GM19452 (cell line): ENCODE data around the gene NAIP.
"Not testable (repeated sequence)": the region's sequence is repeated elsewhere in the genome, so short reads cannot be mapped to it uniquely, and the experiment has no call there.

ENCODE experiments used
- ATAC-seq: cut with Tn5 transposase; IDR thresholded peaks from one replicate; pipeline ENCODE4 v1.9.1; 2021; ENCODE audit not compliant: unreplicated experiment

Gene NAIP

DNA sequence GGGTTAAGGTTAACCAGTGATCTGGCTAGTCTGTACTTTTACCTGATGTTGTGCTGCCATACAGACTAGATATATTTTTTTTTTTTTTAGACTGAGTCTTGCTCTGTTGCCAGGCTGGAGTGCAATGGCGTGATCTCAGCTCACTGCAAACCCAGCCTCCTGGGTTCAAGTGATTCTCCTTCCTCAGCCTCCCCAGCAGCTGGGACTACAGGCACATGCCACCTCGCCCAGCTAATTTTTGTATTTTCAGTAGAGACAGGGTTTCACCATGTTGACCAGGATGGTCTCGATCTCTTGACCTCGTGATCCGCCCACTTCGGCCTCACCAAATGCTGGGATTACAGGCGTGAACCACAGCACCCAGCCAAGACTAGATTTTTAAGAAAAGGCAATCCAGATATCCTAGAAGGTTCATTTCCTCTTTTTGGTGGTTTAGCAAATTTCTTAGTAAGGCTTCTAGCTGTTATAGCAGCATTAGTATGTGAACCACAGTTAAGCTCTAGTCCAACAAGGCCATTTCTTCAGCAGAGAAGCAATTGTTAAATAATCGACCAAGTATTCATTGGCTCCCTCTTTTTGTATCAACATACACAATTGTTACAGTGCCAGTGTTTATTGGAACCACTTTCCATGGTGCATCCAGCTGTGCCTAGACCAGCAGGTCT lies at the start of gene NAIP:
Gene NAIP (minus strand): TSS at position 51 of the 665 bp plus-strand sequence. CDS start 12,424 bp downstream, outside the sequence.
- ATAC-seq, result not testable (repeated sequence)

- peak; percentile 99 for ATAC-seq
Observed at GRCh38 chr5:71067262-71067928, 42.3 kb upstream of the NAIP start, which contains the start of gene GTF2H2. TSS of gene GTF2H2 (minus strand) at chr5:71067676. CDS start at chr5:71062763, 4,913 bp downstream.

DNA sequence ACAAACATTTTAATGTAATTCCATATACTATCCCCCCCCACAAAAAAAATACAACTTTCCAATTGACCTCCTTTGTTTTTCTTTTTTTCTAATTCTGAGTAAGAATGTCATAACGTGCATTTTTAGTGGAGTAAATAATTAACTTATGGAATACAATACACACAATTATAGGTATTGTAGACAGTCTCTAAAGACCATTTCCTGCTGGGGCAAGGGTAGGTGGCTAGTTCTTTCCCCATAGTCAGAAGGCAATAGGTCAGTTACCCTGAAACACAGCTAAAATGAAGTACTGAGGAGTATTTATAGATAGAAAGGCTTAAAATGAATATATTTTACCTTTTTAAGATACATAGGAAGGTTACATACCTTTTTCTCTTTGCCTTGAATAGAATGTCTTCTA lies 36.2 kb upstream of the NAIP start:
- not testable (repeated sequence) for ATAC-seq

DNA sequence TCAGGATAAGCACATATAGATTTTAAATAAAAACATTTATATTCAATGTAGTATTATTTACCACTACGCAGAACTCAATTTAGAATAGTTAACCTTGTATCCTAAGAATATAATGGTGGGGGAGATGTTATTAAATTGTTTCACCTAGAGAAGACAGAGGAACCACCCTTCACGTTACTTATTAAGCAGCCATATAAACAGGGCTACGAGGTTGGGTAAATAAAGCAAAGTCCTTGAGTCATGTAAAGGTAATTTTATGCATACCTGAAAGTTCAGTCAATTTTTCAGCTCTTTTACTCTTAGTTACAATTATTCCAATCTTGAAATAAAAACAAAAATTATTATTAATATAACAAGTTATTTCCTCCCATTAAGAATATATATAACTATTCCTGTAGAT lies 34.3 kb upstream of the NAIP start:
- not testable (repeated sequence) for ATAC-seq

- not testable (repeated sequence) for ATAC-seq
Observed at GRCh38 chr5:71044808-71045207, 19.7 kb upstream of the NAIP start.

GRCh38 chr5:71044128-71044527 lies 19.0 kb upstream of the NAIP start:
- ATAC-seq, result not testable (repeated sequence)

DNA sequence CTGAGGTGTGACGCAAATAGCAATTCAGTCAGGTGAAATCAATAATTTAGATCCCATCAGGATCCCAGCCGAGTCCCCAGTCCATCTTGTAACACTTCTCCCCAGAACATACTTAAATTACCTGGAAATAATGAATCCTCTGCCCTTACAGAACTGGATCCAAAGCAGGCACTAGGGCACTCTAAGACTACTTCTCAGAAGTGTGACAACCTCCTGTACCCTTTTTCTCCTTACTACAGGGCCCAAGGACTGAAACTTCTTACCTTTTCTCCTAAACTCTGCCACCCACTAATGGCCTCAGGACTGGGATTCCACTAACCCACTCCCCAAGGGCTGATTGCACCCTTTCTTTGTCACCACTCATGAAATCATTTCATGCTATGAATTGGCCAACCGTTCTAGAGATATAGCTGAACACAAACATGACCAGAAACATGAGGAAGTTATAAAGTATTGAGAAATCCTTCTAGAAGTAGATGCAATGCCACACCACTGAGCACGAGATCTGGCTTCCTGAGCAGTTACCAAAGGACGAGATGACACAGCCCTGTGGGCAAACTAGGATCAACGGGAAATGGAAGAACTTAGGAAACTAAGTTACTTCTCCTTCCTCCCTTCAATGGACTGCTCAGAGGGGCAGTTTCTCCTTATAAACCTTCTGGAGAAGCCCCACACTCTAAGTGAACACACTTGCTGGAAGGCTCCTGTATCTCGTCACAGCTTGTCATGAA lies 6.1 kb upstream of the NAIP start:
- ATAC-seq, result not testable (repeated sequence)

- not testable (repeated sequence) for ATAC-seq
Observed at GRCh38 chr5:71020643-71021042, 4.5 kb downstream of the NAIP start.

- ATAC-seq, result not testable (repeated sequence)
Observed at GRCh38 chr5:71018376-71019005, 6.6 kb downstream of the NAIP start.

DNA sequence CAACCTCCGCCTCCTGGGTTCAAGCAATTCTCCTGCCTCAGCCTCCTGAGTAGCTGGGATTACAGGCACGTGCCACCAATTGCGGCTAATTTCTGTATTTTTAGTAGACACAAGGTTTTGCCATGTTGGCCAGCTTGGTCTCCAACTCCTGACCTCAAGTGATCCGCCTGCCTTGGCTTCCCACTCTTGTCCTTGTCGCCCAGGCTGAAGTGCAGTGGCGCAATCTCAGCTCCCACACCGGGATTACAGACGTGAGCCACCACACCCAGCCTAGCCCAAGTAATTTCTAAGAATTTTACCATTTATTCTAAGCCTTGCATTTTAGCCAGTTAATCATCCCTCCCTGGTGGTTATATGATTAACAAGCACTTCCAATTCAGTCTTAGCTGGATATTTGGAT lies 11.0 kb downstream of the NAIP start:
- no peak for ATAC-seq

DNA sequence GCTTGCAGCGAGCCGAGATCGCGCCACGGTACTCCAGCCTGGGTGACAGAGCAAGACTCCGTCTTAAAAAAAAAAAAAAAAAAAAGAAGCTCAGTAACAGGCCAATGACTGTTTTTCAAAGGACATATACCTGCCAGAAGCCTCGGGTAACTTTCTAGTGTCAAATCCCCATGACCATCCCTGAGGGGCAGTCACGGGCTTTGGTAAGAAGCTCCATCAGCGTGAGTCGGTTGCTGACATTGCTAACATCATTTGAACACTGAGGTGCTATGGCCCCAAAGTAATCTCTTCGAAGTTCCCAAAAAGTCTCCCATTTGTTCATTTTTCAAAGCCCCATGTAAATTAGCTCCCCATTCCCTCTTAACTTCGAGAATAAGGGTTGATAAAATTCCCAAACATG lies 11.6 kb downstream of the NAIP start:
- no peak for ATAC-seq

DNA sequence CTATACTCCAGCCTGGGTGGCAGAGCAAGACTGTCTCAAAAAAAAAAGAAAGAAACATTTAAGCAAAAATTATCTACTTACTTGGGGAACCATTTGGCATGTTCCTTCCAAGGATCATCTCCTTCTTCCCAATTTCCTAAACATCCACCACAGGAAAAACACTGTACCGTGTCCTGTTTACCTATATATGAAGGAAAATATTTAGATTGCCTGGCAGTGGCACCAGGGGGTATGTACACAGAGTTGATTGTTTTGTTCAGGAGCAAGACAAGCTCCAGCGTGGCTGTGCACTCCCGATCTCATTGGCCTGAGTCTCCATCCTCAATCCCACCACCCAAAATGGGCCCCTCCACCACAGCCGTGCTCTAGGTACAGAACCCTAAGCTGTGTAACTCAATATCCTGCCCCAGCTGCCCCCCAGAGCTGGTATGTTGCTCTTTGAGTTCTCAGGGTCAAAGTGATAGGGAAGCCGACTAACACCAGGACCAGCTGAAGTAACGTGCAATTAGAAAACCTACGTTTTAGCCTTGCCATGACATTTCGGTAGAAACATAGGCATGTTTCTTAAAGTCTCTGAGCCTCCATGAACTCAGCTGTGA lies 13.8 kb downstream of the NAIP start:
- no peak for ATAC-seq

DNA sequence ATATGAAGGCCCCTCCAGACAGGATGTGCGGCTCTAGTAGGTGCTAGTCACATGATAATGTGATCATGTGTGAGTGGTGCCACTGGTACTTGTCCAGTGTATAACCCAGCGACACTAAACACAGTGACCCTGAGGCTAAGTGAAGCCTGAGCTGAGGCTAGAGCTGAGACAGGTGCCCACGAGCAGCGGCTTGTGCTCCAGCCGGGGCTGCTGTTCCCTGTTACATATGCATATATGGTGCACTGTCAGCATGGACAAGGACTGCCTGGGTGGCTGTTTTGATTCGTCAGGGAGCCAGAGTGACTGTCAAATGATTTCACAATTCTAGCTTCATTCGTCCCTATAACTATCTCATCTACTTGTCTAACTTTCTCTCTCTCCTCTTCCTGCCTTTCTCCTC lies 18.2 kb downstream of the NAIP start:
- not testable (repeated sequence) for ATAC-seq

GRCh38 chr5:70984882-70985281 lies 40.3 kb downstream of the NAIP start:
- ATAC-seq, result not testable (repeated sequence)

DNA sequence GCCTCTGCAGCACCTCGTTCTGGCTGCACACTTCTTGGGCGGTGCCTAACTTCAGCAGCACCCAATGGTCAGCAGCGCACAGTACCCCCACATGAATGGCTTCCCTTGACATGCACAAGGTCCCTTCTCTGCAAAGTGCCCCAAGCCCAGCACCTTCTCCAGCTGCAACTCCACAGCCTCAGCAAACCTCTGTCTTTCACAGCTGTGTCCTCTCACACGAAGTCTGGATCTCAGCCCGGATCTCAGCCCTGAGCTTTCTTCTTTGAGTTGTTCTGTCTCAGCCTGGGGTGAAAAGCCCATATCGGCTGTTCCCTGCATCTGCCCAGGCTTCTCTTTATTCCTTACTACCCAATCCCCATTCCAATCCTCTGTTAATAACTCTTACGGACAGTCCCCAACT lies 57.9 kb downstream of the NAIP start:
- ATAC-seq, result not testable (repeated sequence)

DNA sequence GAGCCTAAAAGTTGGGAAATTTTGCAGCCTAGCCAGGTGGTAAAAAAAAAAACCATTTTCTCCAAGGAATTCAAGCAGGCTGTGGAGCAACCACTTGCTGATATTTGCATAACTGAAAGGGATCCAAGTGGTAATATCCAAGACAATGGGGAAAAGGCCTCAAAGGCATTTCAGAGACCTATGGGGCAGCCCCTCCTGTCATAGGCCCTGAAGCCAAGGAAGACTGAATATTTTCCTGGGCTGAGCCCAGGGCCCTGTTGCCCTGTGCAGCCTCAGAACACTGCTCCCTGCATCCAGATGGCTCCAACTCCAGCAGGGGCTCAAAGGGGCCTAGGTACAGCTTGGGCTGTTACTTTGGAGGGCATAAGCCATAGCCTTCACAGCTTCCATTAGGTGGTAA lies 60.6 kb downstream of the NAIP start:
- not testable (repeated sequence) for ATAC-seq

DNA sequence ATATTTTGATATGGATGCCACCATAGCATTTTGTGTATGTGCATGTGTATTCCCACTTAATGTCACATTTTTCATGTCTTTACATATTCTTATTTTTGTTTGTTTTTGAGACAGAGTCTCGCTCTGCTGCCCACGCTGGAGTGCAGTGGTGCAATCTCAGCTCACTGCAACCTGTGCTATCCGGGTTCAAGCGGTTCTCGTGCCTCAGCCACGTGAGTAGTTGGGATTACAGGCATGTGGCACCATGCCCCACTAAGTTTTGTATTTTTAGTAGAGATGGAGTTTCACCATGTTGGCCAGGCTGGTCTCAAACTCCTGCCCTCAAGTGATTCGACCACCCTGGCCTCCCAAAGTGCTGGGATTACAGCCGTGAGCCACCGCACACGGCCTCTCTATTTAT lies 72.1 kb downstream of the NAIP start:
- ATAC-seq, result not testable (repeated sequence)

DNA sequence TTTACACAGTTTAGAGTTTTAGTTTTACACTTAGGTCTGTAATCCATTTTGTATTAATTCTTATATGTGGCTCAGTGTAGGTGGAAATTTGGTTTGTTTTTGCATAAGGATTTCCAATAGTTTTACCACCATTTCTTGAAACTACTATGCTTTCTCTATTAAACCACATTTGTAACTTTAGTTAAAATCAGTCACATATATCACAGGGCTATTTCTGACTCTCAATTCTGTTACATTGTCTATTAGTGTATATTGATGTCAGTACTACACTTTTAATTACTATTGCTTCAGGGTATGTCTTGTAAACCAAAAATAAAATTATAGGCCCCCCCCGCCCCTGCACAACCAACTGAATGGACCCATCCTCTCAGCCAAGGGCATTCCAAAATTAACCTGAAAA lies 92.6 kb downstream of the NAIP start:
- ATAC-seq, result not testable (repeated sequence)

DNA sequence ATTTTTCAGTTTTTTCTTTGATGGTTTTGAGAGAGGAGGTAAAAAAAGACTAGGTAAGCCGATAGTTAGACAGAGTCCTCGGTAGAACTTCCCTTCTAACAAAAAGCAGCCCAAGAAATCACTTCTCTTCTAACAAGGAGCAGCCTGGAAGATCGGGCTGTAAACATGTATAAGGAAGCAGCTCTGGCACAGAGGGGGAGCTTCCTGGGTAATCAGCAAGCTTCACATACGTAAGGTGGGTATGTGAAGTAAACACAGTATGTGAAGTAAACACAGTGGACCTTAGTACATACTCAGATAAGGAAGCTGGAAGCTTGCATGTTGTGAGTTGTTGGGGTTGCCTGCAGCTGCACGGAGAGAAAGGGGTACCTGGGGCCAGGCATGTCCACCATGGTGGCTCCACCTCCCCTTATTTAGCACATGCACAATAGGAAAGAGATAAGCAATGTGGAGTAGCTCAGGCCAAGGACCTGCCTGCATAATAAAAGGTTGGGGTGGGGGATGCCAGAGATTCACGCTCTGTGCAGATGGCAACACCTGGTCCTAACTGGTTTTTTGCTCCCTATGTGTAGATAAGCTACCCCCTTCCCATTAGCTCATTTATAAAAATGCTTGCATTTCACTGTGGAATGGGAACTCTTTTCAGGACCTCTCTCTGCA lies 93.3 kb downstream of the NAIP start:
- ATAC-seq, result not testable (repeated sequence)

- ATAC-seq, result peak; percentile 31
Observed at GRCh38 chr5:70925211-70925562, 100.0 kb downstream of the NAIP start.
